Gastrocnemius medialis (tissue), 4 donors: ENCODE measurements around the gene CIBAR2. TPM values are rescaled to one million over a fixed set of nuclear protein-coding genes. Genes with fewer than 3 reads are reported as not detected.
A peak's percentile ranks its signal among the peaks of the same experiment; 100 is the strongest.

Source experiments
- ATAC-seq, 2 donors: fragments of 150-250 bp; one replicate each; pipeline ENCODE4 v1.9.1; 2016
- DNase-seq, 2 donors: peaks; one replicate each; pipeline ENCODE4 v3.0.0-alpha.2; 2019
- H3K27ac ChIP-seq, 4 donors: fragments of 200-600 bp; sonication (generic); 1 replicate in 1 of 4; 2 replicates in 3 of 4; pipeline ENCODE4 v1.5.1; 2016 to 2018; ENCODE audit warnings: mild to moderate bottlenecking in 2 of 4, moderate library complexity in 1 of 4
- H3K27me3 ChIP-seq, 3 donors: fragments of 200-600 bp; sonication (generic) in 2 of 3; 1 replicate in 1 of 3; 2 replicates in 2 of 3; pipeline versions ENCODE4 v1.5.1 to v1.6.0; 2016 to 2019; ENCODE audit warnings: mild to moderate bottlenecking in 1 of 3, moderate library complexity in 1 of 3
- H3K36me3 ChIP-seq, 2 donors: fragments of 200-600 bp; sonication (generic) in 1 of 2; one replicate each; pipeline ENCODE4 v1.5.1; 2017 to 2018
- H3K4me1 ChIP-seq, 2 donors: fragments of 200-600 bp; sonication (generic) in 1 of 2; one replicate each; pipeline ENCODE4 v1.5.1; 2016 to 2017; ENCODE audit warnings: mild to moderate bottlenecking in 2 of 2
- H3K4me3 ChIP-seq, 4 donors: fragments of 200-600 bp; sonication (generic) in 3 of 4; 1 replicate in 1 of 4; 2 replicates in 3 of 4; pipeline ENCODE4 v1.5.1; 2016 to 2019; ENCODE audit warnings: mild to moderate bottlenecking in 2 of 4
- H3K9me3 ChIP-seq, 3 donors: fragments of 200-600 bp; sonication (generic) in 2 of 3; 1 replicate in 1 of 3; 2 replicates in 2 of 3; pipeline ENCODE4 v1.5.1; 2016 to 2019
- CTCF ChIP-seq, 5 experiments: fragments of 450-650 bp in 3 of 5; fragments of 200-600 bp in 2 of 5; sonication (generic) in 2 of 5; IDR thresholded peaks in 4 of 5; conservative IDR thresholded peaks in 1 of 5; 1 replicate in 4 of 5; 2 replicates in 1 of 5; pipeline ENCODE4 v1.5.1; 2016 to 2019; ENCODE audit warnings: antibody characterized with exemption in 5 of 5, mild to moderate bottlenecking in 3 of 5, moderate library complexity in 3 of 5
- POLR2A ChIP-seq, 2 donors: fragments of 450-650 bp; IDR thresholded peaks; one replicate each; pipeline ENCODE4 v1.6.1; 2017; ENCODE audit warnings: antibody characterized with exemption in 2 of 2, mild to moderate bottlenecking in 2 of 2, moderate library complexity in 2 of 2
- in situ Hi-C, 4 donors: fragments of 200-750 bp; cut with MboI; loops; one replicate each; pipeline versions ENCODE4 v1.15.0 to v1.8.0; 2017; ENCODE audit warnings: low sequenced_read_pairs in 4 of 4
- intact Hi-C: fragments of 100-400 bp; cut with DNase I; formaldehyde crosslinking; loops from one replicate; pipeline ENCODE4 v1.15.1; 2023; ENCODE audit warnings: low total_unique reads
- total RNA-seq, 4 donors: library from RNA; depleted of rRNA; stranded (reverse); fragments of >200 nt; gene quantifications; one replicate each; pipeline versions ENCODE4 v1.1.0 to v1.2.3, GENCODE V29; 2016

Gene CIBAR2
- total RNA-seq, 4 donors from 2014 or later: not detected

GRCh38 chr16:85075236-85075924 lies 36.9 kb downstream of the CIBAR2 start:
- intact Hi-C loops (no loop called here), in situ Hi-C loops (no loop called here)
- peaks cover 0 to 21% of the 10 kb centered on the region in 2 donors for H3K36me3 ChIP-seq

GRCh38 chr16:85074225-85074914 lies 37.9 kb downstream of the CIBAR2 start:
- intact Hi-C loops: no loop called here

More at GRCh38 chr16:85075236-85075924, 36.9 kb downstream of the CIBAR2 start:
- TF ChIP-seq CTCF (IDR thresholded peaks at IDR 0.05 in 4 of 5, conservative IDR thresholded peaks at IDR 0.05 in 1 of 5): no peak
- no peak for TF ChIP-seq POLR2A (IDR thresholded peaks at IDR 0.05)
- H3K4me3 ChIP-seq: no peak overlapping the region
- peaks cover 4 to 5% of the 10 kb centered on the region in 2 donors for H3K4me1 ChIP-seq
- ATAC-seq: no peak
- no peak overlapping the region for H3K27ac ChIP-seq
- no peaks in the 10 kb centered on the region for H3K9me3 ChIP-seq
- no peaks in the 10 kb centered on the region for H3K27me3 ChIP-seq
- no peak for DNase-seq

GRCh38 chr16:85072947-85073346 lies 39.3 kb downstream of the CIBAR2 start:
- Histone ChIP-seq H3K27ac (peak overlapping the region in 1 of 4 donors; percentile 29), H3K27me3 (no peaks in the 10 kb centered on the region), H3K4me1 (peaks cover 4 to 5% of the 10 kb centered on the region in 2 donors), H3K4me3 (no peak overlapping the region), H3K36me3 (peaks cover 0 to 4% of the 10 kb centered on the region in 2 donors), H3K9me3 (no peaks in the 10 kb centered on the region)
- in situ Hi-C loops: no loop called here
- ATAC-seq (peak; percentile 98 to 99), DNase-seq (peak; percentile 72 to 84)
- intact Hi-C loops: no loop called here
- no peak for TF ChIP-seq CTCF (IDR thresholded peaks at IDR 0.05 in 4 of 5, conservative IDR thresholded peaks at IDR 0.05 in 1 of 5)
- no peak for TF ChIP-seq POLR2A (IDR thresholded peaks at IDR 0.05)

More at GRCh38 chr16:85074225-85074914, 37.9 kb downstream of the CIBAR2 start:
- no peak for ATAC-seq
- Histone ChIP-seq H3K4me3 (no peak overlapping the region), H3K27me3 (no peaks in the 10 kb centered on the region), H3K27ac (no peak overlapping the region), H3K9me3 (no peaks in the 10 kb centered on the region), H3K4me1 (peaks cover 4 to 5% of the 10 kb centered on the region in 2 donors), H3K36me3 (peaks cover 0 to 19% of the 10 kb centered on the region in 2 donors)
- DNase-seq: no peak
- TF ChIP-seq POLR2A (IDR thresholded peaks at IDR 0.05) (no peak), CTCF (IDR thresholded peaks at IDR 0.05 in 4 of 5, conservative IDR thresholded peaks at IDR 0.05 in 1 of 5) (no peak)
- in situ Hi-C loops: no loop called here

GRCh38 chr16:85072076-85072860 lies 40.0 kb downstream of the CIBAR2 start:
- Histone ChIP-seq H3K4me1 (peaks cover 4 to 5% of the 10 kb centered on the region in 2 donors), H3K4me3 (no peak overlapping the region), H3K36me3 (peaks cover 0 to 8% of the 10 kb centered on the region in 2 donors), H3K9me3 (no peaks in the 10 kb centered on the region), H3K27ac (no peak overlapping the region), H3K27me3 (no peaks in the 10 kb centered on the region)
- intact Hi-C loops (no loop called here), in situ Hi-C loops (no loop called here)
- TF ChIP-seq POLR2A (IDR thresholded peaks at IDR 0.05): no peak
- TF ChIP-seq CTCF (IDR thresholded peaks at IDR 0.05 in 4 of 5, conservative IDR thresholded peaks at IDR 0.05 in 1 of 5): no peak
- ATAC-seq (no peak), DNase-seq (no peak)
